SK-N-SH (cell line): ENCODE measurements around the gene SYT5.
A peak's percentile ranks its signal among the peaks of the same experiment; 100 is the strongest.

ENCODE experiments used
- CTCF ChIP-seq: fragments of 200-600 bp; sonication (generic); IDR thresholded peaks from 2 replicates; pipeline ENCODE4 v1.6.1; 2017; ENCODE audit warnings: antibody characterized with exemption, mild to moderate bottlenecking, moderate library complexity
- EP300 ChIP-seq, 2 experiments: IDR thresholded peaks; 2 replicates each; pipeline versions ENCODE4 v1.4.0 to v1.6.1; 2012; ENCODE audit warnings: borderline replicate concordance in 1 of 2, low read depth in 1 of 2, low read length in 1 of 2
- GABPA ChIP-seq: IDR thresholded peaks from 2 replicates; pipeline ENCODE4 v1.4.0; 2012; ENCODE audit warnings: low read depth, mild to moderate bottlenecking
- POLR2AphosphoS5 ChIP-seq: IDR thresholded peaks from 2 replicates; pipeline ENCODE4 v1.6.1; 2012; ENCODE audit warnings: low read depth, low read length
- TF ChIP-seq, protein P1 (sequence below): IDR thresholded peaks from 2 replicates; pipeline ENCODE4 v1.6.1; 2012; ENCODE audit warnings: mild to moderate bottlenecking, low read depth, low read length, moderate library complexity

DNA sequence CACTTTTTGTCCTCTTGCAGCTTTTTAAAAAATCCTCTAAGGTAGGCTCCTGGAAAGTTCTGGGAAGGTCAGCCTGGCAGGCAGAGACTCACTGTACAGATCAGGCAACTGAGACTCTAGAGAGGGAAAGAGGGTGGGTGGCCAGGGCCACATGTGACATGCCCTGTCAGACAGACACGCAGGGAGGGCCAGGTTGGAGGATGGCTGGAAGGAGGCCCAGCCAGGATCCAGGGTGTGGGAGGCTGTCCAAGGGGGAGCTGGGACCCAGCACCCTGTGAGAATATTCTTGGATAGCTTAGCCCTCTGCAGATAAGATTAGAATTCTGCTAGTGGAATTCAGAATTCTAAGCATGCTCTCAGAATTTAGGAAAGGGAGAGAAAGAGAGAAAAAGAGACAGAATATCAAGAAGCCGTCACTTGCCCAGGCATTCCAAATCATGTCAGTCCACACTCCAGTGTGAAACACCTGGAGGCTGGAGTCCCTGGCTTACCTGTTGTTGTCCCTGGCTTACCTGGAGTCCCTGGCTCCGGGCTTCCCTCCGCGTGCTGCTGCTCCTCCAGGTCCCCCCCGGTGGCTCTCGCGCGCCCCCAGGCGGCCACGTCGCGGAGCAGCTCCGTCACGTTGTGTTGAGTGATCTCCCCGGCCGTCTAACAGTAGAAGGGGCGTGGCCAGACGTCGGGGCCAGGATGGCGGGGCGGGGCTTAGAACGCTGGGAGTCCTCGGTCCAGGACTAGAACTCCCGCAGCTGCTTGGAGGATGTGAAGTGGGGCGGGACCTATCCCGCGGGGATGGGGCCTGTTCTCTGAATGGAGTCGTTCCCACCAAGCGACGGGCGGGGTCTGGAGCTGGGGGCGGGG lies 19.7 kb downstream of the SYT5 start:
- TF ChIP-seq, protein P1, sequence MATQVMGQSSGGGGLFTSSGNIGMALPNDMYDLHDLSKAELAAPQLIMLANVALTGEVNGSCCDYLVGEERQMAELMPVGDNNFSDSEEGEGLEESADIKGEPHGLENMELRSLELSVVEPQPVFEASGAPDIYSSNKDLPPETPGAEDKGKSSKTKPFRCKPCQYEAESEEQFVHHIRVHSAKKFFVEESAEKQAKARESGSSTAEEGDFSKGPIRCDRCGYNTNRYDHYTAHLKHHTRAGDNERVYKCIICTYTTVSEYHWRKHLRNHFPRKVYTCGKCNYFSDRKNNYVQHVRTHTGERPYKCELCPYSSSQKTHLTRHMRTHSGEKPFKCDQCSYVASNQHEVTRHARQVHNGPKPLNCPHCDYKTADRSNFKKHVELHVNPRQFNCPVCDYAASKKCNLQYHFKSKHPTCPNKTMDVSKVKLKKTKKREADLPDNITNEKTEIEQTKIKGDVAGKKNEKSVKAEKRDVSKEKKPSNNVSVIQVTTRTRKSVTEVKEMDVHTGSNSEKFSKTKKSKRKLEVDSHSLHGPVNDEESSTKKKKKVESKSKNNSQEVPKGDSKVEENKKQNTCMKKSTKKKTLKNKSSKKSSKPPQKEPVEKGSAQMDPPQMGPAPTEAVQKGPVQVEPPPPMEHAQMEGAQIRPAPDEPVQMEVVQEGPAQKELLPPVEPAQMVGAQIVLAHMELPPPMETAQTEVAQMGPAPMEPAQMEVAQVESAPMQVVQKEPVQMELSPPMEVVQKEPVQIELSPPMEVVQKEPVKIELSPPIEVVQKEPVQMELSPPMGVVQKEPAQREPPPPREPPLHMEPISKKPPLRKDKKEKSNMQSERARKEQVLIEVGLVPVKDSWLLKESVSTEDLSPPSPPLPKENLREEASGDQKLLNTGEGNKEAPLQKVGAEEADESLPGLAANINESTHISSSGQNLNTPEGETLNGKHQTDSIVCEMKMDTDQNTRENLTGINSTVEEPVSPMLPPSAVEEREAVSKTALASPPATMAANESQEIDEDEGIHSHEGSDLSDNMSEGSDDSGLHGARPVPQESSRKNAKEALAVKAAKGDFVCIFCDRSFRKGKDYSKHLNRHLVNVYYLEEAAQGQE: no peak
- TF ChIP-seq GABPA (no peak), CTCF (peak; percentile 90), EP300 (IDR thresholded peaks at IDR 0.05; ENCODE audit: borderline replicate concordance in 1 of 2, low read depth in 1 of 2, low read length in 1 of 2) (no peak), POLR2AphosphoS5 (no peak)
